ENCODE data around the gene ATP6V0B.

- TF ChIP-seq CTCF (IDR thresholded peaks at IDR 0.05) (no peak), EZH2 (IDR thresholded peaks at IDR 0.05) (no peak)
Measured at GRCh38 chr1:44015206-44015605, 40.4 kb downstream of the ATP6V0B start.

All from neural progenitor cell (in vitro differentiated cells).